LoVo (cell line): ENCODE data around the gene ATRN.

ENCODE experiments used
- DNase-seq: peaks from one replicate; pipeline ENCODE4 v3.0.0-alpha.2; 2016; ENCODE audit warnings: low spot score

The ATRN gene

GRCh38 chr20:3677733-3678132, 206.9 kb downstream of the ATRN start:
- DNase-seq, result no peak

- no peak for DNase-seq
These were observed 207.4 kb downstream of the ATRN start for GRCh38 chr20:3678198-3678597.

GRCh38 chr20:3678856-3679720, 208.3 kb downstream of the ATRN start:
- no peak for DNase-seq

- DNase-seq, result no peak
These were observed 209.2 kb downstream of the ATRN start for GRCh38 chr20:3679749-3680700.

GRCh38 chr20:3680701-3681351, 210.0 kb downstream of the ATRN start:
- no peak for DNase-seq

GRCh38 chr20:3681352-3681930, 210.6 kb downstream of the ATRN start:
- no peak for DNase-seq

GRCh38 chr20:3681931-3682781, 211.3 kb downstream of the ATRN start, which contains the start of gene ADAM33:
Gene ADAM33 (minus strand): TSS chr20:3682010. CDS start chr20:3682004, 6 bp downstream.
- no peak for DNase-seq

GRCh38 chr20:3685341-3685740, 214.5 kb downstream of the ATRN start:
- no peak for DNase-seq

GRCh38 chr20:3686421-3686820, 215.6 kb downstream of the ATRN start:
- DNase-seq, result no peak

GRCh38 chr20:3686867-3687321, 216.1 kb downstream of the ATRN start:
- peak; percentile 67 for DNase-seq

GRCh38 chr20:3687655-3688054, 216.8 kb downstream of the ATRN start:
- DNase-seq, result no peak

GRCh38 chr20:3689978-3690377, 219.2 kb downstream of the ATRN start:
- DNase-seq, result no peak

GRCh38 chr20:3690413-3690812, 219.6 kb downstream of the ATRN start:
- DNase-seq, result no peak

GRCh38 chr20:3691306-3691705, 220.5 kb downstream of the ATRN start:
- DNase-seq, result no peak

- no peak for DNase-seq
These were observed 221.1 kb downstream of the ATRN start for GRCh38 chr20:3691897-3692296.

- DNase-seq, result no peak
These were observed 222.0 kb downstream of the ATRN start for GRCh38 chr20:3692706-3693294.

GRCh38 chr20:3693376-3693775, 222.6 kb downstream of the ATRN start:
- no peak for DNase-seq

GRCh38 chr20:3694864-3695263, 224.0 kb downstream of the ATRN start:
- DNase-seq, result no peak

- DNase-seq, result no peak
These were observed 225.4 kb downstream of the ATRN start for GRCh38 chr20:3696200-3696599.
